LNCaP clone FGC (cell line): ENCODE measurements around the gene PTER.

Source experiments
- DNase-seq: peaks from one replicate; pipeline ENCODE4 v3.0.0-alpha.2; 2011; ENCODE audit warnings: low read depth
- H3K4me3 ChIP-seq: 2 replicates; pipeline ENCODE4 v1.5.1; 2011; ENCODE audit warnings: mild to moderate bottlenecking, low read depth, low read length, control low read depth
- TF ChIP-seq, protein P1 (sequence below): IDR thresholded peaks from 2 replicates; pipeline ENCODE4 v1.5.1; 2012; ENCODE audit warnings: mild to moderate bottlenecking; ENCODE audit not compliant: control insufficient read depth, insufficient read depth; ENCODE audit errors: extremely low read depth

The PTER gene

DNA sequence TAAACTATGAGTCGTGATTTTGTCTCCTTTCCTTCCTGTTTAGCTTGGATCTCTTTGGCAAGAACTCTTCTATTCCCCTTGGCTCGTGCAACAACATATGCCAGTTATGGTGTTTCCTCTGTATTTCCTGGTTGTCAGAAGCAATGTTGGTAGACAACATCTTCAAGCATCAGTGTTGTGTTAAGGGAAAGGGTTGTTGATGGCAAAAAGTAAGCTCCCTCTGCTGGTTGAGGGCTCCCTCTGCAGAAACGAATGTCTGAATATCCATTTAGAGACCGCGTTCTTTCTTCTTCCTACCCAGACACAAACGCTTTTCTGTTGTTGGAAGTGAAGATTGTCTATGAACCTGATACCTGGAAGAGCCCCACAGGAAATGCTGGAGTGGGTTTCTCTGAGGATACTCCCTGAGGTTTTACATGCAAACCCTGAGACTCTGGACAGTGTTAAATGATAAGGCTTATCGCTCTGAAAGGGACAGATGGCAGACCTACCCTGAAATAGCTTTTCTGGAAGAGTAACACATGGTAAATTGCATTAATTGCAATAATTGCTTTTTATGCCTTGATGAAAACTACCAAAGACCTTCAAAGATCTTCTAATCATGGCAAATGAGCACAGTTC lies 108.4 kb downstream of the PTER start:
- peak; percentile 64 for DNase-seq
- H3K4me3 ChIP-seq = no peak overlapping the region
- TF ChIP-seq, protein P1, sequence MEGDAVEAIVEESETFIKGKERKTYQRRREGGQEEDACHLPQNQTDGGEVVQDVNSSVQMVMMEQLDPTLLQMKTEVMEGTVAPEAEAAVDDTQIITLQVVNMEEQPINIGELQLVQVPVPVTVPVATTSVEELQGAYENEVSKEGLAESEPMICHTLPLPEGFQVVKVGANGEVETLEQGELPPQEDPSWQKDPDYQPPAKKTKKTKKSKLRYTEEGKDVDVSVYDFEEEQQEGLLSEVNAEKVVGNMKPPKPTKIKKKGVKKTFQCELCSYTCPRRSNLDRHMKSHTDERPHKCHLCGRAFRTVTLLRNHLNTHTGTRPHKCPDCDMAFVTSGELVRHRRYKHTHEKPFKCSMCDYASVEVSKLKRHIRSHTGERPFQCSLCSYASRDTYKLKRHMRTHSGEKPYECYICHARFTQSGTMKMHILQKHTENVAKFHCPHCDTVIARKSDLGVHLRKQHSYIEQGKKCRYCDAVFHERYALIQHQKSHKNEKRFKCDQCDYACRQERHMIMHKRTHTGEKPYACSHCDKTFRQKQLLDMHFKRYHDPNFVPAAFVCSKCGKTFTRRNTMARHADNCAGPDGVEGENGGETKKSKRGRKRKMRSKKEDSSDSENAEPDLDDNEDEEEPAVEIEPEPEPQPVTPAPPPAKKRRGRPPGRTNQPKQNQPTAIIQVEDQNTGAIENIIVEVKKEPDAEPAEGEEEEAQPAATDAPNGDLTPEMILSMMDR = peak; percentile 86

DNA sequence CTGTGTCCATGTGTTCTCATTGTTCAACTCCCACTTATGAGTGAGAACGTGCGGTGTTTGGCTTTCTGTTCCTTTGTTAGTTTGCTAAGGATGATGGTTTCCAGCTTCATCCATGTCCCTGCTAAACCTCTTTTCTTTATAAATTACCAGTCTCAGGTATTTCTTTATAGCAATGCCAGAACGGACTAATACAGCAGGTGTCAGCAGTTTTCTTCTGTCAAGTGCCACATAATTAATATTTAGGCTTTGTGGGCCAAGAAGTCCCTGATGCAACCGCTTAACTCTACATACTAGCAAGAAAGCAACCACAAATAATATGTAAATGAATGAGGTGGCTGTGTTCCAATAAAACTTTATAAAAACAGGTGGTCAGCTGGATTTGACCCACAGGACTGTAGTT lies 111.2 kb downstream of the PTER start:
- DNase-seq = no peak

DNA sequence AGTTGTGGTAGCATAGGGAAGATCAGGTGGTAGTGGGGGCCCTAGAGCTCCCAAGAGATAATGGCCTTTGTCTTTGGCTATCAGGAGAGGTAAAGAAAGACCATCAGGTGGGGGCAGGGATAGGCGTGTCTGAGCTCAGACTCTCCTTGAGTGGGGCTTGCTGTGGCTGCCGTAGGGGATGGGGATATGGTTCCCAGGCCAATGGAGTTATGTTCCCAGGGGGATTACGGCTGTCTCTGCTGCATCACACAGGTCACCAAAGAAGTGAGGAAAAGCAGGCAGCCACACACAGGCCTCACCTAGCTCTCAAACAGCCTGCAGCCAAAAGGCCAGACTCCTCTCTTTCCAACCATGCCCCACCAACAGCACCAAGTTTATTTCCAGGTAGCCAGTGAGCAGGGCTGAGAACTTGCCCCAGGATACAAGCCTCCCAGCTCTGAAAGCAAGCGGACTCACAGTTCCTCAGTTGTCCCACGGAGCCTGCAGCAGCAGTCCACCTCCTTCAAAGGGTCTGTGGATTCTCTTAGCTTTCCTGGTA lies 122.5 kb downstream of the PTER start:
- no peak for DNase-seq
- TF ChIP-seq, protein P1 = no peak
- H3K4me3 ChIP-seq = no peak overlapping the region

More for the DNA sequence above, 111.2 kb downstream of the PTER start:
- no peak overlapping the region for H3K4me3 ChIP-seq
- TF ChIP-seq, protein P1 = no peak

- TF ChIP-seq, protein P1 = no peak
- no peak overlapping the region for H3K4me3 ChIP-seq
- no peak for DNase-seq
Observed at GRCh38 chr10:16562891-16563290, 126.1 kb downstream of the PTER start.
